HG02884 (cell line): ENCODE data around the gene PPP6R2.
"Not testable (repeated sequence)": the region's sequence is repeated elsewhere in the genome, so short reads cannot be mapped to it uniquely, and the experiment has no call there.

ENCODE experiments used
- ATAC-seq: cut with Tn5 transposase; IDR thresholded peaks from one replicate; pipeline ENCODE4 v1.9.1; 2021; ENCODE audit warnings: mild to moderate bottlenecking, moderate library complexity; ENCODE audit not compliant: unreplicated experiment

PPP6R2 gene

DNA sequence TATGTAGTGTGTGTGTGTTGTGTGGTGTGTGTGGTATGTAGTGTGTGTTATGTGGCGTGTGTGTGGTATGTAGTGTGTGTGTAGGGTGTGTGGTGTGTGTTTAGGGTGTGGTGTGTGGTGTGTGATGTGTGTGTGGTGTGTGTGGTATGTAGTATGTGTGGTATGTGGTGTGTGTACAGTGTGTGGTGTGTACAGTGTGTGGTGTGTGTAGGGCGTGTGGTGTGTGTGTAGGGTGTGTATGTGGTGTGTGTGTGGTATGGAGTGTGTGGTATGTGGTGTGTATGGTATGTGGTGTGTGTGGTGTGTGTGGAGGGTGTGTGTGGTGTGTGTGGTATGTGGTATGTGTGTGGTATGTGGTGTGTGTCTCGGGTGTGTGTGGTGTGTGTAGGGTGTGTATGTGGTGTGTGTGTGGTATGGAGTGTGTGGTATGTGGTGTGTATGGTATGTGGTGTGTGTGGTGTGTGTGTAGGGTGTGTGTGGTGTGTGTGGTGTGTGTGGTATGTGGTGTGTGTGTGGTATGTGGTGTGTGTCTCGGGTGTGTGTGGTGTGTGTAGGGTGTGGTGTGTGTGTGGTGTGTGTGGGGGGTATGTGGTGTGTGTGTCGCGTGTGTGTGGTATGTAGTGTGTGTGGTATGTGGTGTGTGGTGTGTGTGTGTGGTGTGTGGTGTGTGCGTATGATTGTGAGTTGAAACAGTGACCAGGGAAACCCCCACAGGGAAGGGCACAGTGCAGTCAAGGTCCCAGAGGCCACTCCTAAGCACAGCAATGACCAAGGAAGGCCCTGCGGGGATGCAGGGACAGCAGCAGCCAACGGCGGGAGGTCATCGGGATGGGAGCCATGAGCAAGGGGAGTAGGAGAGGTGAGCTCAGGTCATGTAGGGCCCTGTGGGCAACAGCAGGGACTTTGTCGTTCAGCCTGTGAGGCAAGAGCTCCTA, 2.9 kb upstream of the PPP6R2 start:
- ATAC-seq: no peak

GRCh38 chr22:50341977-50342650, 1.0 kb upstream of the PPP6R2 start:
- no peak for ATAC-seq

DNA sequence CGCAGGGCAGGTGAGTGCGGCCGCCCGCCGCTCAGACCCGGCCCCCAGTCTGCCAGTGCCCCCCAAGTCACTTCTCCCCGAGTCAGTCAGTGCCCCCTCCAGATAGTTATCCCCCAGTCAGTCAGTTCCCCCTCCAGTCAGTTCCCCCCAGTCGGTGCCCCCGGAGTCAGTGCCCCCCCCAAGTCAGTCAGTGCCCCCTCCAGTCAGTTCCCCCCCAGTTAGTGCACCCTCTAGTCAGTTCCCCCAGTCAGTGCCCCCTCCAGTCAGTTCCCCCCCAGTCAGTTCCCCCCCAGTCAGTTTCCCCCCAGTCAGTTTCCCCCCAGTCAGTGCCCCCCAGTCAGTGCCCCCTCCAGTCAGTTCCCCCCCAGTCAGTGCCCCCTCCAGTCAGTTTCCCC, 411 bp downstream of the PPP6R2 start:
- ATAC-seq: no peak

GRCh38 chr22:50346470-50346869, 3.3 kb downstream of the PPP6R2 start:
- ATAC-seq: no peak

GRCh38 chr22:50347157-50347556, 4.0 kb downstream of the PPP6R2 start:
- no peak for ATAC-seq

DNA sequence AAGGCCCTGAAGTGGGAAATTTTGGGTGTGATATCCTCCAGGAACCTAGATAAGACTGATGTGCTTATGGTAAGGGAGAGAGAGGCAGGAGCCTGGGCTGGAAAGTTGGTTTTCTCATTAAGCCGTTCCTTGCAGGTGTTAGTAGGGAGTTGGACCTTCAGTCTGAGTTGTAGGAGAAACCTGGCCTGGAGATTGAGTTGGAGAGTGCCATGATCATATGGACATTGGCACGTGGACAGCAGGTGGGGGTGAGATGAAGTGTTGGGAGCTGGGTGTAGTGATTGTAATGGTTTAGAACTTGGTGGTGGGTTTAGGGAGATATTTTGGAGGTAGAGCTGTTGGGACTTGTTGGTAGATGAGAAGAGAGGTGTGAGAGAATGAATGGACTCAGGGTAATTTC, 4.9 kb downstream of the PPP6R2 start:
- no peak for ATAC-seq

DNA sequence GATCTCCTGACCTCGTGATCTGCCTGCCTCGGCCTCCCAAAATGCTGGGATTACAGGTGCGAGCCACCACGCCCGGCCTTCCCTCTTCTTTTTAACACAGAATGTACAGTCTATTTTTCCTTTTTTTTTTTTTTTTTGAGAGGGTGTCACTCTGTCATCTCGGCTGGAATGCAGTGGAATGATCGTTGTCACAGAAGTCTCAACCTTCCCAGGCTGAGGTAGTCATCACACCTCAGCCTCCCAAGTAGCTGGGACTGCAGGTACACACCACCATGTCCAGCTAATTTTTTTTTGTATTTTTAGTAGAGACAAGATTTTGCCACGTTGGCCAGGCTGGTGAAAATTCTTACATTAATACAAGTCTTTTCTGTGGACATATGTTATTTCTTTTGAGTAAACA, 13.1 kb downstream of the PPP6R2 start:
- ATAC-seq: no peak

DNA sequence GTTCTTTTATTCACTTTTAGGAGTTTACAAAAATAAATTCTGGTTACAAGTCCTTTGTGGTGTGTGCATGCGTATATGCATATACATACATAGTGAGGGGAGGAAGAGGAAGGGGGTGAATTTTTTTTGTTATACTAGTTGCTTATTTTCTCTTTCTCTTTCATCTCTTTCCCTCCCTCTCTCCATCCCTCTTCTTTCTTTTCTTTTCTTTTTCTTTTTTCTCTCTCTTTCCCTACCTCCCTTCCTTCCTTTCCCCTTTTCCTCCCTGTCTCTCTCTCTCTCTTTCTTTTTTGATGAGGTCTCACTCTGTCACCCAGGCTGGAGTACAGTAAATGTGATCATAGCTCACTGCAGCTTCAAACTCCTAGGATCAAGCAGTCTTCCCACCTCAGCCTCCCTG, 14.1 kb downstream of the PPP6R2 start:
- ATAC-seq: no peak

DNA sequence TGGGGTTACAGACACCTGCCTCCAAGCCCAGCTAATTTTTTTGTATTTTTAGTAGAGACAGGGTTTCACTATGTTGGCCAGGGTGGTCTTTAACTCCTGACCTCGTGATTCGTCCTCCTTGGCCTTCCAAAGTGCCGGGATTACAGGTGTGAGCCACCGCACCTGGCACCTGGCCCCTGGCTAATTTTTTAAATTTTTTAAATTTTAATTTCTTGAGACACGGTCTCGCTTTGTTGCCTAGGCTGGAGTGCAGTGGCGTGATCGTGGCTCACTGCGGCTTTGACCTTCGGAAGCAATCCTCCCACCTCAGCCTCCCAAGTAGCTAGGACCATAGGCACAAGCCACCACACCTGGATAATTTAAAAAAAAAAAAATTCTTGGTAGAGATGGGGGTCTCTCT, 14.6 kb downstream of the PPP6R2 start:
- ATAC-seq: no peak

GRCh38 chr22:50360578-50360977, 17.5 kb downstream of the PPP6R2 start:
- no peak for ATAC-seq

DNA sequence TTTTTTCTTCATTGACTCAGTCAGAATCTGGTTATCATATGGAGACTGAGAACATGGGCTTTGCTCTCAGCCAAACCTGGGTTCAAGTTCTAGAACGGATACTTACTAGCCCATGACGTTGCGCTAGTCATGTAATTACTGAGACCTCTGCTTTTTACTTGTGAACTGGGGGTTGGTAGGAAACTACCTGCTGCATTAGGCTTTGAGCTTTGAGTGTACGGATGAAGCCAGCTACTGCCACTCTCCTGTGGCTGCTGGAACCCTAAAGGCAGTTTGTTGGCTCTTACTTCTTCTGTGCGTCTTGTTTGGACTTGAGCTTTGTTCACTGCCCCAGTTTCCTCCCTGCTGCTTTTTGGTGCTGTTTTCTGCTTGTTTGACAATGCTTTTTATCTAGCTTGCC, 18.1 kb downstream of the PPP6R2 start:
- ATAC-seq: no peak

DNA sequence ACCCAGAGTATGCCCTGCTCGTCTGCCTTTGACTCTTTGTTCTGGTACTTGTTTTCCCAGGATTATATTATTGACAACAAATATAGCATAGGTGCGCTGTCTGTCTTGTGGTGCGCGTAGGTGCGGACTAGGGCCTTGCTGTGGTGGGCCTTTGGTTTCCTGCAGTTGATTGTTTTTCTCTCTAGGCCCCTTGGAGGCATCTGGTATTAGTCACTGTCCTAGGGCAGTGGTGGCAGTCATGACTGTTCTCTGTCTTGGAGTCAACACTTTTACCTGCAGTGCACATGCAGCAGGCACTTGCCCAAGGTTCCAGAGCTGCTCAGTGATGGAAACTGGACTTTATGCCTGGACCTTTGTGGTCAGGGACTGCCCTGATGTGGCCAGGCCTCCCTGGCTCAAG, 18.6 kb downstream of the PPP6R2 start:
- ATAC-seq: no peak

GRCh38 chr22:50363166-50363802, 20.2 kb downstream of the PPP6R2 start:
- no peak for ATAC-seq

DNA sequence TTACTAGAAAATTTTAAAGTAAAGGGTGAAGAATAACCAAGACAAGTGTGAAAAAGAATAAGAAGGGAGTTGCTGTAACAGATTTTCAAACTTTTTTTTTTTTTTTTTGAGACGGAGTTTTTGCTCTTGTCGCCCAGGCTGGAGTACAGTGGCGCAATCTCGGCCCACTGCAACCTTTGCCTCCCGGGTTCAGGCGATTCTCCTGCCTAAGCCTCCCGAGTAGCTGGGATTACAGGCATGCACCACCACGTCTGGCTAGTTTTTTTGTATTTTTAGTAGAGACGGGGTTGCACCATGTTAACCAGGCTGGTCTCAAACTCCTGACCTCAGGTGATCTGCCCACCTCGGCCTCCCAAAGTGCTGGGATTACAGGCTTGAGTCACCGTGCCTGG, 20.7 kb downstream of the PPP6R2 start:
- ATAC-seq: not testable (repeated sequence)

GRCh38 chr22:50367778-50368500, 24.8 kb downstream of the PPP6R2 start:
- no peak for ATAC-seq

DNA sequence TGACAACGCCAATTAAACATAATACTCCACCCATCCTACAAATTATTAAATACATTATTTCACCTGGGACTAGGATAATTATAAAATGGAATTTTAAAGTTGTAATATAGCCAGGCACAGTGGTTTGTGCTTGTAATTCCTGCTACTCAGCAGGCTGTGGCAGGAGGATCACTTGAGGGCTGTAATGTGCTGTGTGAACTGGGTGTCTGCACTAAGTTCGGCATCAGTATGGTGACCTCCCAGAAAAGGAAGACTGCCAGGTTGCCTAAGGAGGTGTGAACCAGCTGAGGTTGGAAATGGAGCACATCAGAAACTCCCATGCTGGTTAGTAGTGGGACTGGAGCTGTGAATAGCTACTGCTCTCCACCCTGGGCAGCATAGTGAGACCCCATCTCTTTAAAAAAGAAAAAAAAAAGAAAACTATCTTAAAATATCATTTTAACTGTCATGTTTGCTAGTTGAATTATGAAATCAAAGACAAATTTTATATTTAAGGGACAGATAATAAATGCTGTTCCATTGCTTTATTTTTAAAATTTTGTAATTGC, 28.0 kb downstream of the PPP6R2 start:
- no peak for ATAC-seq

DNA sequence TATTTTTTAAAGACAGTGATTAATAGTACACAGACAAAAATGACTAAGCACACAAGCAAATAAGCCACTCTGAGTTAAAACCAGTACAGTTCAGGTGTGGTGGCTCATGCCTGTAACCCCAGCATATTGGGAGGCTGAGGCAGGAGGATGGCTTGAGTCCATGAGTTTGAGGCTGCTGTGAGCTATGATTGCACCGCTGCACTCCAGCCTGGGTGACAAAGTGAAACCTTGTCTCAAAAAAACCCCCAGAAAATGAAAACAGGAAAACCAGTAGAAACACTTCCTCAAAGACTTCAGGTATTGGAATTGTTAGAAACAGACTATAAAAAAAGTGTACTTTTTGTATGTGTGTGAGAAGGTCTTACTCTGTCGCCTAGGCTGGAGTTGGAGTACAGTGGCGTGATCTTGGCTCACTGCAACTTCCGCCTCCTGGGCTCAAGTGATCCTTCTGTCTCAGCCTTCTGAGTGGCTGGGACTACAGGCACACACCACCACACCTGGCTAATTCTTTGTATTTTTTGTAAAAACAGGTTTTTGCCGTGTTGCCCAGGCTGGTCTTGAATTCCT, 33.0 kb downstream of the PPP6R2 start:
- no peak for ATAC-seq

DNA sequence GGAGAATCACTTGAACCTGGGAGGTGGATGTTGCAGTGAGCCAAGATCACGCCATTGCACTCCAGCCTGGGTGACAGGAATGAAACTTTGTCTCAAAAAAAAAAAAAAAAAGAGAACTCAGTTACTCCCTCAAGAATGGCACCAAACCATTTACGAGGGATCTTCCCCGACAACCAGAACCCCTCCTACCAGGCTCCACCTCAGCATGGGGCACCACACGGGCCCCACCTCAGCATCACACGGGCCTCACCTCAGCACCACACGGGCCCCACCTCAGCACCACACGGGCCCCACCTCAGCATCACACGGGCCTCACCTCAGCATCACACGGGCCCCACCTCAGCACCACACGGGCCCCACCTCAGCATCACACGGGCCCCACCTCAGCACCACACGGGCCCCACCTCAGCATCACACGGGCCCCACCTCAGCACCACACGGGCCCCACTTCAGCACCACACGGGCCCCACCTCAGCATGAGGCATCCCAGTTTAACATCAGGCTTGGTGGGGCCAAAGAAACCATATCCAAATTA, 38.0 kb downstream of the PPP6R2 start:
- ATAC-seq: not testable (repeated sequence)

DNA sequence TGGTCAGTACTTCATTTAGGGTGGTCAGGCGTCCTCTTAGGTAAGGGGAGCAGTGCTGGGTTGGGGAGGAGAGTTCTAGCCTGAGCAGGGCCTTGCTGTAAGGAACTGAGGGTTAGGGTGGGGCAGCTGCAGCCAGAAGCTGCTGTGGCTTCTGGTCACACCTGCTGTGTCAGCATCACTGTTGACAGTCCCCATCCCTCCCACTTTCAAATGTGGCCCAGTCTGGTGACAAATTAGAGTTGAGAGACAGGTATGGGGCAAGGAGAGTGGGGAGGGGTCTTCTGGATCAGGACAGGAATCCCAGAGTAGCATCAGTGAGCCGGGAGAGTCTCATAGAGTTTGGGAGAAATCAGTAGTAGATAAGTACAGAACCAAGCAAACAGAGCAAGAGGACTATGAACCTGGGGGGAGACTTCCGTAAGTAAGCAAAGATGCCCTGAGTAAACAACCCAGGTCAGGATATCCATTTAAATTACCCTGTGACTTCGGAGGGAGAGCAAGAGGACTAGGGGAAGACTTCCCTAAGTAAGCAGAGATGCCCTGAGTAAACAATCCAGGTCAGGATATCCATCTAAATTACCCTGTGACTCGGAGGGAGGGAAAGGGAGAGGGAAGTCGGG, 53.7 kb downstream of the PPP6R2 start:
- no peak for ATAC-seq
